HepG2 (cell line): ENCODE measurements around the gene CLASRP. TPM values are rescaled to one million over a fixed set of nuclear protein-coding genes. Genes with fewer than 3 reads are reported as not detected.

Experiments
- ARNTL ChIP-seq: sonication (generic); formaldehyde crosslinking; IDR thresholded peaks from 2 replicates; pipeline ENCODE4 v1.4.0; 2020; ENCODE audit warnings: mild to moderate bottlenecking, missing genetic modification reagents
- CBFB ChIP-seq: sonication (generic); formaldehyde crosslinking; IDR thresholded peaks from 2 replicates; pipeline ENCODE4 v1.4.0; 2020; ENCODE audit warnings: missing genetic modification reagents
- HDAC2 ChIP-seq: sonication (generic); formaldehyde crosslinking; IDR thresholded peaks from 2 replicates; pipeline ENCODE4 v1.4.0; 2020; ENCODE audit warnings: missing genetic modification reagents
- KMT2A ChIP-seq: sonication (generic); formaldehyde crosslinking; IDR thresholded peaks from 2 replicates; pipeline ENCODE4 v1.4.0; 2020; ENCODE audit warnings: missing genetic modification reagents
- MIER3 ChIP-seq: IDR thresholded peaks from 2 replicates; pipeline ENCODE4 v1.6.1; 2016; ENCODE audit warnings: missing compliant biosample characterization, borderline replicate concordance
- PPARG ChIP-seq: conservative IDR thresholded peaks from 2 replicates; pipeline ENCODE4 v1.6.1; 2016; ENCODE audit warnings: missing biosample characterization, missing genetic modification reagents
- RXRB ChIP-seq: IDR thresholded peaks from 2 replicates; pipeline ENCODE4 v1.6.1; 2016; ENCODE audit warnings: borderline replicate concordance, missing genetic modification reagents, missing compliant biosample characterization
- SIN3A ChIP-seq: IDR thresholded peaks from 2 replicates; pipeline ENCODE4 v1.6.1; 2011; ENCODE audit warnings: low read depth, mild to moderate bottlenecking, control low read depth, low read length, borderline replicate concordance
- TBX2 ChIP-seq: sonication (generic); formaldehyde crosslinking; IDR thresholded peaks from 2 replicates; pipeline ENCODE4 v1.5.0; 2020; ENCODE audit warnings: missing genetic modification reagents, mild to moderate bottlenecking, borderline replicate concordance
- TGIF2 ChIP-seq: IDR thresholded peaks from 2 replicates; pipeline ENCODE4 v1.6.1; 2016; ENCODE audit warnings: control low read depth, missing compliant biosample characterization
- WIZ ChIP-seq: sonication (generic); formaldehyde crosslinking; IDR thresholded peaks from 2 replicates; pipeline ENCODE4 v1.5.1; 2020; ENCODE audit warnings: mild to moderate bottlenecking, missing genetic modification reagents
- ZBTB7A ChIP-seq: sonication (generic); formaldehyde crosslinking; IDR thresholded peaks from 2 replicates; pipeline ENCODE4 v1.8.0; 2022; ENCODE audit warnings: mild to moderate bottlenecking, missing genetic modification reagents
- ZMYM4 ChIP-seq: sonication (generic); formaldehyde crosslinking; IDR thresholded peaks from 2 replicates; pipeline ENCODE4 v1.8.1; 2023; ENCODE audit warnings: mild to moderate bottlenecking, missing genetic modification reagents
- ZNF121 ChIP-seq: sonication (generic); formaldehyde crosslinking; IDR thresholded peaks from 2 replicates; pipeline ENCODE4 v1.5.0; 2020; ENCODE audit warnings: mild to moderate bottlenecking, missing genetic modification reagents
- ZNF460 ChIP-seq: sonication (generic); formaldehyde crosslinking; IDR thresholded peaks from 2 replicates; pipeline ENCODE4 v1.5.1; 2020; ENCODE audit warnings: missing genetic modification reagents, mild to moderate bottlenecking, borderline replicate concordance
- ZNF670 ChIP-seq: sonication (generic); formaldehyde crosslinking; IDR thresholded peaks from 2 replicates; pipeline ENCODE4 v1.8.0; 2022; ENCODE audit warnings: mild to moderate bottlenecking, missing genetic modification reagents, borderline replicate concordance
- ZNF7 ChIP-seq: IDR thresholded peaks from 2 replicates; pipeline ENCODE4 v1.6.1; 2016; ENCODE audit warnings: missing biosample characterization, missing genetic modification reagents
- ZNF713 ChIP-seq: sonication (generic); formaldehyde crosslinking; IDR thresholded peaks from 2 replicates; pipeline ENCODE4 v1.4.0; 2020; ENCODE audit warnings: mild to moderate bottlenecking, missing genetic modification reagents
- ZNF777 ChIP-seq: sonication (generic); formaldehyde crosslinking; IDR thresholded peaks from 2 replicates; pipeline ENCODE4 v1.4.0; 2020; ENCODE audit warnings: missing genetic modification reagents
- polyA plus RNA-seq, 8 experiments: library from polyadenylated mRNA; depleted of rRNA in 3 of 8; stranded (reverse) in 7 of 8; unstranded in 1 of 8; fragments of >200 nt; fragmentation: Illumina TruSeq in 4 of 8; extraction: Trizol in 4 of 8; gene quantifications; 2 replicates each; pipeline versions ENCODE4 v1.2.1 to v1.2.3, GENCODE V29; 2011 to 2016; ENCODE audit warnings: low read depth in 4 of 8, missing spikeins in 1 of 8, mixed read lengths in 1 of 8; ENCODE audit not compliant: insufficient read depth in 1 of 8
- total RNA-seq, 5 experiments: library from RNA; depleted of rRNA; stranded (reverse); fragments of >200 nt; fragmentation: Illumina TruSeq; extraction: Trizol; gene quantifications; 2 replicates each; pipeline ENCODE4 v1.2.3, GENCODE V29; 2016; ENCODE audit warnings: low read depth in 1 of 5
- TF ChIP-seq, protein P1 (sequence below), 2 experiments: sonication (generic) in 1 of 2; formaldehyde crosslinking in 1 of 2; IDR thresholded peaks; 2 replicates each; pipeline versions ENCODE4 v1.4.0 to v1.6.1; 2018 to 2020; ENCODE audit warnings: missing genetic modification reagents in 2 of 2, borderline replicate concordance in 1 of 2, low read depth in 1 of 2, mild to moderate bottlenecking in 1 of 2, missing biosample characterization in 1 of 2
- TF ChIP-seq, protein P2 (sequence below): sonication (generic); formaldehyde crosslinking; IDR thresholded peaks from 2 replicates; pipeline ENCODE4 v1.4.0; 2020; ENCODE audit warnings: missing genetic modification reagents, borderline replicate concordance
- TF ChIP-seq, protein P3 (sequence below): sonication (generic); formaldehyde crosslinking; conservative IDR thresholded peaks from 2 replicates; pipeline ENCODE4 v1.4.0; 2020; ENCODE audit warnings: mild to moderate bottlenecking, missing genetic modification reagents, moderate library complexity
- TF ChIP-seq, protein P4 (sequence below): IDR thresholded peaks from 2 replicates; pipeline ENCODE4 v1.6.1; 2016

CLASRP gene
- total and polyA plus RNA-seq, 2 of the 13 experiments (the other 11 are each of a cell fraction or from before 2014, with no cell fraction given): 32.0 to 51.4 TPM

DNA sequence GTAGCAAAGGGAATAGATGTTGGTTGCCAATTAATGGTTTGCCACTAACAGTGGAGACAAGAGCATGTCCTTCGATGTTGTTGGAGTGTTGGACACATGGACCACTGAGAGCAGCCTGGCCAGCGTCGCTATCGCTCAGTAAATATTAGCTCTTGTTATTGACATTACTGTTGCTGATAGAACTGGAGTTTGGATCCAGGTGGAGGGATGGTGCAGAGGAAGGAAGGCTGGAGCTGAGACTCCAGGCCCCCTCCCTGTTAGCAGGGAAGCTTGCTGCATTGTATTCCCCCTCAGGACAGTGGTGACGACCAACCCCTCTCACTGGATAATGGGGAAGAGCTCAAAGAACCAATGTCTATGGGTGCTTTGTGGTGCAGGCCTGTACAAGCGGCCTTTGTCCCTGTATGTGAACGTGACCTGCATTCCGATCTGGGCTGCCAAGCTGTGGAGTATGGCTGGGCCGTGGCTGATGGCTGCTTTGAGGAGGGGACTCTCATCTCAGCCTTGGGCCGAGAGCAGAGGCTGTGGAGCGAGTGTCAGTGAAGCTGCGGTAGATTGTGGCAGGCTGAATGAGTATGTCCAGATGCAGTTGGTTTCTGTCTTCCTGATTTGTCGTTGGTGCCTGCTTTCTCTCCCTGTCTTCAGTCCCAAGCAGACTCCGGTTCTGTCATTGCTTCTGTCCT is 7.0 kb downstream of the CLASRP start (continued):
- TF ChIP-seq, protein P1, sequence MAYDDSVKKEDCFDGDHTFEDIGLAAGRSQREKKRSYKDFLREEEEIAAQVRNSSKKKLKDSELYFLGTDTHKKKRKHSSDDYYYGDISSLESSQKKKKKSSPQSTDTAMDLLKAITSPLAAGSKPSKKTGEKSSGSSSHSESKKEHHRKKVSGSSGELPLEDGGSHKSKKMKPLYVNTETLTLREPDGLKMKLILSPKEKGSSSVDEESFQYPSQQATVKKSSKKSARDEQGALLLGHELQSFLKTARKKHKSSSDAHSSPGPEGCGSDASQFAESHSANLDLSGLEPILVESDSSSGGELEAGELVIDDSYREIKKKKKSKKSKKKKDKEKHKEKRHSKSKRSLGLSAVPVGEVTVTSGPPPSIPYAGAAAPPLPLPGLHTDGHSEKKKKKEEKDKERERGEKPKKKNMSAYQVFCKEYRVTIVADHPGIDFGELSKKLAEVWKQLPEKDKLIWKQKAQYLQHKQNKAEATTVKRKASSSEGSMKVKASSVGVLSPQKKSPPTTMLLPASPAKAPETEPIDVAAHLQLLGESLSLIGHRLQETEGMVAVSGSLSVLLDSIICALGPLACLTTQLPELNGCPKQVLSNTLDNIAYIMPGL (CRISPR knock-in tag; IDR thresholded peaks at IDR 0.05; ENCODE audit: borderline replicate concordance in 1 of 2, low read depth in 1 of 2): peak in 1 of 2 experiments; percentile 64; a peak in 2 of 4 replicates
- TF ChIP-seq HDAC2 (CRISPR knock-in tag) (peak; percentile 96), ZNF670 (CRISPR knock-in tag) (peak; percentile 22; the same call in 1 of the 2 replicates), TBX2 (CRISPR knock-in tag) (peak; percentile 91), SIN3A (peak; percentile 77), ZNF713 (CRISPR knock-in tag) (no peak), KMT2A (CRISPR knock-in tag) (peak; percentile 38; the same call in 1 of the 2 replicates), MIER3 (CRISPR knock-in tag) (peak; percentile 81; the same call in 1 of the 2 replicates), ZNF777 (0 out of 2 replicates have a peak, but pooled peaks have one; percentile 23), ZNF121 (CRISPR knock-in tag) (peak; percentile 65), RXRB (peak; percentile 82), TGIF2 (CRISPR knock-in tag) (peak; percentile 65), ZBTB7A (CRISPR knock-in tag) (peak; percentile 73; the same call in 1 of the 2 replicates), ZMYM4 (CRISPR knock-in tag) (peak; percentile 53; the same call in 1 of the 2 replicates), PPARG (CRISPR knock-in tag) (peak; percentile 72), WIZ (CRISPR knock-in tag) (no peak), ZNF460 (CRISPR knock-in tag) (no peak; the same call in 1 of the 2 replicates), ARNTL (CRISPR knock-in tag) (peak; percentile 73), ZNF7 (CRISPR knock-in tag) (no peak), CBFB (peak; percentile 51; the same call in 1 of the 2 replicates)
- TF ChIP-seq, protein P2, sequence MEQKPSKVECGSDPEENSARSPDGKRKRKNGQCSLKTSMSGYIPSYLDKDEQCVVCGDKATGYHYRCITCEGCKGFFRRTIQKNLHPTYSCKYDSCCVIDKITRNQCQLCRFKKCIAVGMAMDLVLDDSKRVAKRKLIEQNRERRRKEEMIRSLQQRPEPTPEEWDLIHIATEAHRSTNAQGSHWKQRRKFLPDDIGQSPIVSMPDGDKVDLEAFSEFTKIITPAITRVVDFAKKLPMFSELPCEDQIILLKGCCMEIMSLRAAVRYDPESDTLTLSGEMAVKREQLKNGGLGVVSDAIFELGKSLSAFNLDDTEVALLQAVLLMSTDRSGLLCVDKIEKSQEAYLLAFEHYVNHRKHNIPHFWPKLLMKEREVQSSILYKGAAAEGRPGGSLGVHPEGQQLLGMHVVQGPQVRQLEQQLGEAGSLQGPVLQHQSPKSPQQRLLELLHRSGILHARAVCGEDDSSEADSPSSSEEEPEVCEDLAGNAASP (CRISPR knock-in tag): peak; percentile 75
- TF ChIP-seq, protein P3, sequence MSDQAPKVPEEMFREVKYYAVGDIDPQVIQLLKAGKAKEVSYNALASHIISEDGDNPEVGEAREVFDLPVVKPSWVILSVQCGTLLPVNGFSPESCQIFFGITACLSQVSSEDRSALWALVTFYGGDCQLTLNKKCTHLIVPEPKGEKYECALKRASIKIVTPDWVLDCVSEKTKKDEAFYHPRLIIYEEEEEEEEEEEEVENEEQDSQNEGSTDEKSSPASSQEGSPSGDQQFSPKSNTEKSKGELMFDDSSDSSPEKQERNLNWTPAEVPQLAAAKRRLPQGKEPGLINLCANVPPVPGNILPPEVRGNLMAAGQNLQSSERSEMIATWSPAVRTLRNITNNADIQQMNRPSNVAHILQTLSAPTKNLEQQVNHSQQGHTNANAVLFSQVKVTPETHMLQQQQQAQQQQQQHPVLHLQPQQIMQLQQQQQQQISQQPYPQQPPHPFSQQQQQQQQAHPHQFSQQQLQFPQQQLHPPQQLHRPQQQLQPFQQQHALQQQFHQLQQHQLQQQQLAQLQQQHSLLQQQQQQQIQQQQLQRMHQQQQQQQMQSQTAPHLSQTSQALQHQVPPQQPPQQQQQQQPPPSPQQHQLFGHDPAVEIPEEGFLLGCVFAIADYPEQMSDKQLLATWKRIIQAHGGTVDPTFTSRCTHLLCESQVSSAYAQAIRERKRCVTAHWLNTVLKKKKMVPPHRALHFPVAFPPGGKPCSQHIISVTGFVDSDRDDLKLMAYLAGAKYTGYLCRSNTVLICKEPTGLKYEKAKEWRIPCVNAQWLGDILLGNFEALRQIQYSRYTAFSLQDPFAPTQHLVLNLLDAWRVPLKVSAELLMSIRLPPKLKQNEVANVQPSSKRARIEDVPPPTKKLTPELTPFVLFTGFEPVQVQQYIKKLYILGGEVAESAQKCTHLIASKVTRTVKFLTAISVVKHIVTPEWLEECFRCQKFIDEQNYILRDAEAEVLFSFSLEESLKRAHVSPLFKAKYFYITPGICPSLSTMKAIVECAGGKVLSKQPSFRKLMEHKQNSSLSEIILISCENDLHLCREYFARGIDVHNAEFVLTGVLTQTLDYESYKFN: peak; percentile 98
- TF ChIP-seq, protein P4, sequence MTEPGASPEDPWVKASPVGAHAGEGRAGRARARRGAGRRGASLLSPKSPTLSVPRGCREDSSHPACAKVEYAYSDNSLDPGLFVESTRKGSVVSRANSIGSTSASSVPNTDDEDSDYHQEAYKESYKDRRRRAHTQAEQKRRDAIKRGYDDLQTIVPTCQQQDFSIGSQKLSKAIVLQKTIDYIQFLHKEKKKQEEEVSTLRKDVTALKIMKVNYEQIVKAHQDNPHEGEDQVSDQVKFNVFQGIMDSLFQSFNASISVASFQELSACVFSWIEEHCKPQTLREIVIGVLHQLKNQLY (CRISPR knock-in tag): peak; percentile 88
